Measurements from ENCODE around the gene CTDSPL2. TPM values are rescaled to one million over a fixed set of nuclear protein-coding genes. Genes with fewer than 3 reads are reported as not detected.
A peak's percentile ranks its signal among the peaks of the same experiment; 100 is the strongest.
"Not testable (repeated sequence)": the region's sequence is repeated elsewhere in the genome, so short reads cannot be mapped to it uniquely, and the experiment has no call there.

The CTDSPL2 gene
- total RNA-seq, 2 experiments from 2014 or later: 53.1 to 55.9 TPM

- H3K27ac Mint-ChIP-seq: no peak overlapping the region
- no peak for DNase-seq
- ChIA-PET CTCF (no interaction called here), POLR2A (no interaction called here)
- H3K4me3 Mint-ChIP-seq: no peak overlapping the region
- H3K27me3 Mint-ChIP-seq: no peaks in the 10 kb centered on the region
- H3K36me3 Mint-ChIP-seq: peaks cover 1% of the 10 kb centered on the region
- H3K9me3 Mint-ChIP-seq: no peaks in the 10 kb centered on the region
- H3K4me1 Mint-ChIP-seq (ENCODE audit: low read depth): peaks cover 3% of the 10 kb centered on the region
- intact Hi-C loops (cut with micrococcal nuclease): loop anchor here (10.0 kb wide), 1 partner anchor 706 kb away; the partner anchor contains the start of genes MFAP1 and WDR76
These were observed 103.2 kb downstream of the CTDSPL2 start for GRCh38 chr15:44530653-44531052.

DNA sequence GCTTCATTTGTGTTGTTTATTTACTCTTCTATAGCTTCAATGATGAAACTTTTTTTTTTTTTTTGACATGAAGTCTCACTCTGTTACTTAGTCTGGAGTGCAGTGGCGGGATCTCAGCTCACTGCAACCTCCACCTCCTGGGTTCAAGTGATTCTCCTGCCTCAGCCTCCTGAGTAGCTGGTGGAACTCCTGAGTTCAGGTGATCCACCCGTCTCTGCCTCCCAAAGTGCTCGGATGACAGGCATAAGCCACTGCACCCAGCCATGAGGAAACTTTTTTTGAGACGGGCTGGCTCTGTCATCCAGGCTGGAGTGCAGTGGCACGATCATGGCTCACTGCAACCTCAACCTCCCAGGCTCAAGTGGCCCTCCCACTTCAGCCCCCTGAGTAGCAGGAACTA is 104.8 kb downstream of the CTDSPL2 start:
- not testable (repeated sequence) for H3K27ac Mint-ChIP-seq; H3K27me3 Mint-ChIP-seq; H3K36me3 Mint-ChIP-seq; DNase-seq; H3K4me3 Mint-ChIP-seq; H3K4me1 Mint-ChIP-seq (ENCODE audit: low read depth); H3K9me3 Mint-ChIP-seq
- intact Hi-C loops (cut with micrococcal nuclease): loop anchor here (10.0 kb wide), 1 partner anchor 707 kb away; the partner anchor contains the start of genes MFAP1 and WDR76
- POLR2A ChIA-PET: interaction anchor here (0.9 kb wide), 1 partner anchor 13 kb away, joined by 7 read pairs; no protein-coding TSS in a partner anchor
- CTCF ChIA-PET: interaction anchor here (0.6 to 7.0 kb wide), 8 partner anchors 11 to 307 kb away, joined by 3 to 51 read pairs (median 3); no protein-coding TSS in a partner anchor

- peaks cover 8% of the 10 kb centered on the region for H3K4me1 Mint-ChIP-seq (ENCODE audit: low read depth)
- peaks cover 5% of the 10 kb centered on the region for H3K36me3 Mint-ChIP-seq
- no peak for DNase-seq
- CTCF ChIA-PET: interaction anchor here (0.6 to 7.0 kb wide), 7 partner anchors 10 to 307 kb away, joined by 3 to 51 read pairs (median 3); no protein-coding TSS in a partner anchor
- no peaks in the 10 kb centered on the region for H3K9me3 Mint-ChIP-seq
- H3K4me3 Mint-ChIP-seq: no peak overlapping the region
- POLR2A ChIA-PET: interaction anchor here (0.9 kb wide), 1 partner anchor 12 kb away, joined by 7 read pairs; no protein-coding TSS in a partner anchor
- intact Hi-C loops (cut with micrococcal nuclease): loop anchor here (10.0 kb wide), 1 partner anchor 708 kb away; the partner anchor contains the start of genes MFAP1 and WDR76
- no peaks in the 10 kb centered on the region for H3K27me3 Mint-ChIP-seq
- peak overlapping the region; percentile 42 for H3K27ac Mint-ChIP-seq
These were observed 105.3 kb downstream of the CTDSPL2 start for GRCh38 chr15:44532689-44533088.

- Mint-ChIP-seq H3K9me3 (no peaks in the 10 kb centered on the region), H3K4me1 (ENCODE audit: low read depth) (peaks cover 23% of the 10 kb centered on the region), H3K27ac (peak overlapping the region; percentile 29), H3K27me3 (no peaks in the 10 kb centered on the region), H3K4me3 (peak overlapping the region; percentile 84), H3K36me3 (peaks cover 21% of the 10 kb centered on the region)
- ChIA-PET CTCF (interaction anchor here (7.0 kb wide), 1 partner anchor 11 kb away, joined by 51 read pairs; no protein-coding TSS in a partner anchor), POLR2A (no interaction called here)
- intact Hi-C loops (cut with micrococcal nuclease): loop anchor here (5.0 to 10.0 kb wide), 3 partner anchors 48 to 710 kb away; partner anchors contain the start of genes MFAP1 and WDR76
- DNase-seq: no peak
These were observed 107.7 kb downstream of the CTDSPL2 start for GRCh38 chr15:44535092-44535491.

GRCh38 chr15:44535523-44536301 is 108.3 kb downstream of the CTDSPL2 start:
- no peaks in the 10 kb centered on the region for H3K27me3 Mint-ChIP-seq
- peak overlapping the region; percentile 94 for H3K27ac Mint-ChIP-seq
- H3K4me1 Mint-ChIP-seq (ENCODE audit: low read depth): peaks cover 28% of the 10 kb centered on the region
- intact Hi-C loops (cut with micrococcal nuclease): loop anchor here (1.0 to 10.0 kb wide), 5 partner anchors 48 to 711 kb away; partner anchors contain the start of genes CTDSPL2, GOLM2, MFAP1 and WDR76
- H3K36me3 Mint-ChIP-seq: peaks cover 26% of the 10 kb centered on the region
- no peaks in the 10 kb centered on the region for H3K9me3 Mint-ChIP-seq
- ChIA-PET POLR2A (interaction anchor here (1.7 kb wide), 1 partner anchor 108 kb away, joined by 11 read pairs; the partner anchor contains the start of gene CTDSPL2), CTCF (interaction anchor here (1.5 to 7.0 kb wide), 2 partner anchors 8 to 11 kb away, joined by 4 to 51 read pairs; no protein-coding TSS in a partner anchor)
- peak; percentile 53 for DNase-seq
- H3K4me3 Mint-ChIP-seq: peak overlapping the region; percentile 84

DNA sequence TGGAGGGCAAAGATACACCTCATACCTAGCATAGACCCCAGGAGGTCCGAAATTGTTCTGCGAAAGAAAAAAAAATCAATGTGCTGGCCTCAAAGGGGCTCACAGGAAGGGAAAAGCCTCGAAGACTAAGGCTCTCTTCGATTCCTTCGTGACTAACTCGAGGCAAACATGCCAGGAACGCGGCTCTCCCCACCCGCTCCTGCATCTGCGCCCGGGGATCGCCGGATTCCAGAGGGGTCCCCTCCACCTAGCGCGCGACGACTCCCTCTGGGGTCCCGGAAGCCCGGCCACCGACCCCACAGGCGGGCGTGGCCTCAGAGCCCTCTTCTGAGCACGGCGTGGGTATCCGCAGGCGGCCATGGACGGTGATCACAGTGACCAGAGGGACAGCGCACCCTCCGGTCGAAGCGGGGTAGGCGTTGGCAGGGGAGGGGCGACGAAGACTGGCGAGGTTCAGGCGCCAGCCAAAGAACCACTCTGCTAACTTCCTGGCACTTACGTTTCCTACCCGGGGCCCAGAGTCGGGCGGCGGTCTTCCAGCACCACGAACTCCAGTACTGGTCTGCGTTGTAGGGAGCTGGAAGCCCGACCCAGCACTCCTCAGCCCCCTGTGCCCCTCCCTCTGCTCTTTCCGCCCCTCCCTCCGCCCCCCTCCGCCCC is 109.0 kb downstream of the CTDSPL2 start:
- peak overlapping the region; percentile 94 for H3K27ac Mint-ChIP-seq
- H3K9me3 Mint-ChIP-seq: no peaks in the 10 kb centered on the region
- CTCF ChIA-PET: interaction anchor here (1.5 to 7.0 kb wide), 2 partner anchors 9 to 10 kb away, joined by 4 to 51 read pairs; no protein-coding TSS in a partner anchor
- H3K4me3 Mint-ChIP-seq: peak overlapping the region; percentile 84
- POLR2A ChIA-PET: interaction anchor here (0.7 to 2.6 kb wide), 4 partner anchors 10 to 247 kb away, joined by 3 to 53 read pairs (median 8); partner anchors contain the start of gene CTDSPL2
- no peaks in the 10 kb centered on the region for H3K27me3 Mint-ChIP-seq
- H3K4me1 Mint-ChIP-seq (ENCODE audit: low read depth): peaks cover 36% of the 10 kb centered on the region
- intact Hi-C loops (cut with micrococcal nuclease): loop anchor here (1.0 to 10.0 kb wide), 5 partner anchors 49 to 712 kb away; partner anchors contain the start of genes CTDSPL2, GOLM2, MFAP1 and WDR76
- H3K36me3 Mint-ChIP-seq: peaks cover 34% of the 10 kb centered on the region
- no peak for DNase-seq

DNA sequence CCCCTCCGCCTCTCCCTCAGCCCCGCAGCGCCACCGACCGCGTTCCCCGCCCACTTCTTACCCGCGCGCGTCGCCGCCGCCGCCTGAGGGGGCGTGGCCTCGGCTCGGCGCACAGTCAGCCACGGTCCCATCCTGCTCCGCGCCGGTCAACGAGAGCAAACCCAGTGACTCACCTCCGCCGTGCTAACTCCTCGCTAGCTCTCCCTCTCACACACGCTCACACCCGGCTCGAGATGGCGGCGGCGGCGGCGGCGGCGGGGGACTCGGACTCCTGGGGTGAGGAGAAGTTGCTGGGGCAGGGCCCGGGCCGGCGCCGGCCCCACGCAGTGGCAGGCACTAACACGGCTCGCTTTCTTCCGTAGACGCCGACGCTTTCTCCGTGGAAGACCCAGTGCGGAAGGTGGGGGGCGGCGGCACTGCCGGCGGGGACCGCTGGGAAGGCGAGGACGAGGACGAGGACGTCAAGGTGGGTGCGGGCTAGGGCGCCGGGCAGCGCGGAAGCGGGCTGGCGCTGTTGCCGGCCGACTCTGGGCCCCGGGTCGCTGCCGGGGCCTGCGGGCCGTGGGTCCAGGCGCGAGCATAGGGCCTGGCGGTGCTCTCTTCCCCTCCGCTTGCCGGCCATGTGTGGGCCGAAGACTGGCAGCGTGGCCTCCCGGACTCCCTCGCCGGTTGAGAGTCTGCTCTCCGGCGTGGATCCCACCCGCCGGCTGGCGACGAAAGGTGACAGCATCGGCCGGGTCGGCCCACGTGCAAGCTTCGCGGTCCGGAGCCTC is 109.7 kb downstream of the CTDSPL2 start, which contains the start of gene EIF3J:
Gene EIF3J (plus strand): TSS at position 186 of the 773 bp plus-strand sequence. CDS start 48 bp downstream, at position 234.
- intact Hi-C loops (cut with micrococcal nuclease): loop anchor here (1.0 to 10.0 kb wide), 6 partner anchors 9 to 712 kb away; partner anchors contain the start of genes CTDSPL2, GOLM2, MFAP1 and WDR76
- ChIA-PET CTCF (interaction anchor here (0.9 to 7.0 kb wide), 5 partner anchors 9 to 202 kb away, joined by 3 to 51 read pairs (median 4); no protein-coding TSS in a partner anchor), POLR2A (interaction anchor here (0.7 to 2.6 kb wide), 5 partner anchors 9 to 247 kb away, joined by 3 to 53 read pairs (median 4); partner anchors contain the start of gene CTDSPL2)
- peak within 1 kb of the TSS; percentile 84 for H3K4me3 Mint-ChIP-seq
- H3K36me3 Mint-ChIP-seq: peaks cover 39% of the 10 kb centered on the region
- H3K9me3 Mint-ChIP-seq: no peaks in the 10 kb centered on the region
- DNase-seq: peak; percentile 96
- H3K27me3 Mint-ChIP-seq: no peaks in the 10 kb centered on the region
- H3K4me1 Mint-ChIP-seq (ENCODE audit: low read depth): peaks cover 43% of the 10 kb centered on the region
- H3K27ac Mint-ChIP-seq: peak within 1 kb of the TSS; percentile 94

GRCh38 chr15:44537735-44538240 is 110.4 kb downstream of the CTDSPL2 start:
- DNase-seq: peak; percentile 21
- ChIA-PET POLR2A (interaction anchor here (0.6 to 2.6 kb wide), 4 partner anchors 9 to 491 kb away, joined by 3 to 53 read pairs (median 3); partner anchors contain the start of gene TRIM69), CTCF (interaction anchor here (0.9 to 7.0 kb wide), 4 partner anchors 9 to 201 kb away, joined by 3 to 51 read pairs (median 4); no protein-coding TSS in a partner anchor)
- Mint-ChIP-seq H3K9me3 (no peaks in the 10 kb centered on the region), H3K27me3 (no peaks in the 10 kb centered on the region), H3K27ac (peak overlapping the region; percentile 90), H3K36me3 (peaks cover 43% of the 10 kb centered on the region), H3K4me1 (ENCODE audit: low read depth) (peaks cover 49% of the 10 kb centered on the region), H3K4me3 (peak overlapping the region; percentile 84)
- intact Hi-C loops (cut with micrococcal nuclease): loop anchor here (1.0 to 10.0 kb wide), 5 partner anchors 9 to 713 kb away; partner anchors contain the start of genes GOLM2, MFAP1 and WDR76

DNA sequence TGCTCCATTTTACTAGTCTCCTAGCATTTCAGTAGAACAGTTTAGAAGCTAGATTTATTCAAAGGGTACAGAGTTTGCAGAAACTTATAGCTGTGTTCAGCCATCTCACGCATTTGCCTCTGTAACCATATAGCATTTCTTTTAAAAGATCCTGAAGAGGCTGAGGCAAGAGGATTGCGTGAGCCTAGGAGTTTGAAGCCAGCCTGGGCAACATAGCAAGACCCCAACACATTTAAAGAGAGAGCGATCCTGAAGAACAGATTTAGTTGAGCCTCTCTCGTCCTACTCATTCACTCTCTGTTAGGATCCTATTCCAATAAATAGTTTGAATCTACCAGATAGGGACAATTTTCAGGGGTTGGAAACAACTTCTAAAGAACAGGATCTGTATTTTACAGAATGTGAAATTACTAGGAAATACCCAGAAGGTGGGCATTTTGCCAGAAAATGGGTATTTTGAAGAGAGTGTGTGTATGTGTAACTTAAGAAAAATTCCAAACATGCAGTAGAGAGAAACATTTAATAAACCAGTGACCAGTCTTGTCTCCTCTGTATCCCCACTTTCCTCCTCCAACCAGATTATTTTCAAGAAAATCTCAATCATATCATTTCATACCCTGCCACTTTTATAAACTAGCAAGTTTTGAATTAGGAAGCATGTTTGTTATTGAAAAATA is 114.0 kb downstream of the CTDSPL2 start:
- Mint-ChIP-seq H3K27me3 (no peaks in the 10 kb centered on the region), H3K9me3 (no peaks in the 10 kb centered on the region), H3K4me3 (no peak overlapping the region), H3K36me3 (peaks cover 48% of the 10 kb centered on the region), H3K4me1 (ENCODE audit: low read depth) (peaks cover 58% of the 10 kb centered on the region), H3K27ac (no peak overlapping the region)
- POLR2A ChIA-PET: no interaction called here
- DNase-seq: no peak
- CTCF ChIA-PET: interaction anchor here (0.7 kb wide), 1 partner anchor 23 kb away, joined by 4 read pairs; no protein-coding TSS in a partner anchor
- intact Hi-C loops (cut with micrococcal nuclease): no loop called here

DNA sequence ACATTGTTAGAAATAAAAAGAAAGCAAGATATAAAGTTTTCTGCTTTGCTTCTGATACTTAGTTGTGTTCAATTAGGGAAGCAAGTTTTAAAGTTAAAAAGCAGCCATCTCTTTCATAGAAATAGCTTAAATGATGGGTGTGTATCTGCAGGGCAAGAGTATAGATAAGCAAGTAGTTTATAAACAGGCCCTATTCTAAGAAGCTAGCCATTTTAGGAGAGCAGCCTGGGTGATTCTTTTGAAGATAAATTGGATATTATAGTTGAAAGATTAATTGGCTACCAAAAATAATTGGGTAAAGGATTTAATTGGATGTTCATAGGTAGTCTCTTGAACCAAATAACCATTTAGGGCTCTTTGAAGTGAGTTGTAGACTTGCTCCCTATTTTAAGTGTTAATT is 115.2 kb downstream of the CTDSPL2 start:
- H3K36me3 Mint-ChIP-seq: peaks cover 48% of the 10 kb centered on the region
- H3K4me1 Mint-ChIP-seq (ENCODE audit: low read depth): peaks cover 65% of the 10 kb centered on the region
- DNase-seq: no peak
- ChIA-PET POLR2A (no interaction called here), CTCF (interaction anchor here (0.6 to 1.0 kb wide), 2 partner anchors 10 to 115 kb away, joined by 3 read pairs; no protein-coding TSS in a partner anchor)
- no peaks in the 10 kb centered on the region for H3K9me3 Mint-ChIP-seq
- intact Hi-C loops (cut with micrococcal nuclease): no loop called here
- H3K4me3 Mint-ChIP-seq: no peak overlapping the region
- no peak overlapping the region for H3K27ac Mint-ChIP-seq
- no peaks in the 10 kb centered on the region for H3K27me3 Mint-ChIP-seq

Measured in activated CD4-positive, alpha-beta memory T cell treated with anti-CD3 and anti-CD28 coated beads for 36 hours (primary cell).